A549 (cell line): ENCODE data around the gene TMIGD1.

Source experiments
- CHD4 ChIP-seq: fragments of 200-600 bp; sonication (generic); IDR thresholded peaks from 2 replicates; pipeline ENCODE4 v1.6.1; 2016; ENCODE audit warnings: antibody characterized with exemption, mild to moderate bottlenecking, borderline replicate concordance
- CTCF ChIP-seq: fragments of >200 bp; sonication (Bioruptor Twin); formaldehyde crosslinking; IDR thresholded peaks from 3 replicates; pipeline ENCODE4 v1.5.1; 2016
- MAX ChIP-seq: IDR thresholded peaks from 2 replicates; pipeline ENCODE4 v1.6.1; 2012
- MYC ChIP-seq: IDR thresholded peaks from 2 replicates; pipeline ENCODE4 v1.6.1; 2012; ENCODE audit warnings: mild to moderate bottlenecking, inconsistent platforms, low read length, improper control_type of control experiment, borderline replicate concordance
- POLR2A ChIP-seq: IDR thresholded peaks from 2 replicates; pipeline ENCODE4 v1.6.1; 2012; ENCODE audit warnings: mild to moderate bottlenecking, low read length
- ZNF302 ChIP-seq: fragments of 250-450 bp; sonication (Bioruptor Pico); IDR thresholded peaks from 2 replicates; pipeline ENCODE4 v1.9.0; 2021; ENCODE audit warnings: inconsistent platforms, mild to moderate bottlenecking, moderate library complexity

GRCh38 chr17:30381340-30381659 lies 47.4 kb upstream of the TMIGD1 start:
- TF ChIP-seq MYC: no peak
- TF ChIP-seq CTCF: no peak
- no peak for TF ChIP-seq MAX
- TF ChIP-seq ZNF302 (CRISPR knock-in tag): no peak
- TF ChIP-seq CHD4: no peak
- TF ChIP-seq POLR2A: no peak
